ENCODE data around the gene ADAMTS13. TPM values are rescaled to one million over a fixed set of nuclear protein-coding genes. Genes with fewer than 3 reads are reported as not detected.
A peak's percentile ranks its signal among the peaks of the same experiment; 100 is the strongest.

ADAMTS13 gene
- total and polyA plus RNA-seq, 9 of the 15 experiments (the other 6 are each of a cell fraction or from before 2014, with no cell fraction given), result 0.03 to 0.20 (median 0.04) TPM; not detected in 4

DNA sequence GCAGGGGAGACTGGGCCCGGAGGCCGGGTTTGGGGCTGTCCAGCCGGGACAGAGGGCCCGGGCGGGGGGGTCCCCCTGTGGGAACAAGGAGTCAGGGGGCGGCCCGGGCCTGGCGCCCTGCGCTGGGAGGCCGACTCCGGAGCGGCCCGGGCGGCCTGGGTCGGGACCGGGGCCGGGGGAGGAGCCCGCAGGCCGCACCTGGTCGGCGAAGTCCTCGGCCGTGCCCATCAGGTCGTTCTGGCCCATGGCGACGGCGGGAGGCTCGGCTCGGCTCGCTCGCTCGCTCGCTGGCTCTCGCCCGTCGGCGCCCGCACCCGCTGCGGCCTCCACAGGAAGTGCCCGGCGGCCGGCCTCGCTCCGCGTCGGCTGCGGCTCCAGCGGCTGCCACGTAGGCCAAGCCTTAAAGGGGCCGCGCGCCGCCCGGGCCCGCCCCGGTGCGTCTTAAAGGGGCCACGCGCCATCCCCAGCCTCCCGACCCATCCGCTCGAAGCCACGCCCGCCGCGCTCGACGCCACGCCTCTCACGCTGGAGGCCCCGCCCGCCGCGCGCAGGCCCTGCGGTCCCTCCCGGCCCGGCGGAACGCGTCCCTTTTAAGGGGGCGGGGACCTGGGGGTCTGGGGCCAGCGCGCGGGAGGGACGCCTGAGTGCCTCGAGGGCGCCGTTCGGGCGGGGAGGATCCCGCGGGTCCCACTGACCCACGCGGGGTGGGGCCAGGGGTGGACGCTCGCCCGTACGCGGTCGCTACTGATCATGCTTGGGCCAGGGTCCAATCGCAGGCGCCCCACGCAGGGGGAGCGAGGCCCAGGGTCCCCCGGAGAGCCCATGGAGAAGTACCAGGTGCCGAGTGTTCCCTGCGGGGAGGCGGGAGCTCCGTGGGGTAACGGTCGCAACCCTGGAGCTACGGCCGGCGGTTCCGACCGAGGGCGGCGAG lies 46.2 kb upstream of the ADAMTS13 start, which contains the start of the genes STKLD1 and SURF4 (continued):
- no peak for TF ChIP-seq ZFP30 (CRISPR knock-in tag; IDR thresholded peaks at IDR 0.05; ENCODE audit: borderline replicate concordance)
- TF ChIP-seq NR2C1 (IDR thresholded peaks at IDR 0.05), result no peak
- no peak for TF ChIP-seq NR2C1 (tag; IDR thresholded peaks at IDR 0.05)
- no peak for TF ChIP-seq CHD1 (IDR thresholded peaks at IDR 0.05; ENCODE audit: low read length)
- TF ChIP-seq RBFOX2 (IDR thresholded peaks at IDR 0.05; ENCODE audit: low read depth, low read length), result peak; percentile 97
- TF ChIP-seq CBFB (CRISPR knock-in tag; IDR thresholded peaks at IDR 0.05), result no peak
- no peak for TF ChIP-seq KDM4B (IDR thresholded peaks at IDR 0.05; ENCODE audit: borderline replicate concordance in 2 of 2, low read depth in 1 of 2)
- no peak for TF ChIP-seq GTF2E2 (tag; IDR thresholded peaks at IDR 0.05)
- no peak for TF ChIP-seq ZNF76 (CRISPR knock-in tag; IDR thresholded peaks at IDR 0.05; ENCODE audit: borderline replicate concordance)
- no peak for TF ChIP-seq TSC22D4 (tag; IDR thresholded peaks at IDR 0.05)
- no peak for TF ChIP-seq SRSF1 (IDR thresholded peaks at IDR 0.05; ENCODE audit: low read depth, low read length)
- TF ChIP-seq, protein P1, sequence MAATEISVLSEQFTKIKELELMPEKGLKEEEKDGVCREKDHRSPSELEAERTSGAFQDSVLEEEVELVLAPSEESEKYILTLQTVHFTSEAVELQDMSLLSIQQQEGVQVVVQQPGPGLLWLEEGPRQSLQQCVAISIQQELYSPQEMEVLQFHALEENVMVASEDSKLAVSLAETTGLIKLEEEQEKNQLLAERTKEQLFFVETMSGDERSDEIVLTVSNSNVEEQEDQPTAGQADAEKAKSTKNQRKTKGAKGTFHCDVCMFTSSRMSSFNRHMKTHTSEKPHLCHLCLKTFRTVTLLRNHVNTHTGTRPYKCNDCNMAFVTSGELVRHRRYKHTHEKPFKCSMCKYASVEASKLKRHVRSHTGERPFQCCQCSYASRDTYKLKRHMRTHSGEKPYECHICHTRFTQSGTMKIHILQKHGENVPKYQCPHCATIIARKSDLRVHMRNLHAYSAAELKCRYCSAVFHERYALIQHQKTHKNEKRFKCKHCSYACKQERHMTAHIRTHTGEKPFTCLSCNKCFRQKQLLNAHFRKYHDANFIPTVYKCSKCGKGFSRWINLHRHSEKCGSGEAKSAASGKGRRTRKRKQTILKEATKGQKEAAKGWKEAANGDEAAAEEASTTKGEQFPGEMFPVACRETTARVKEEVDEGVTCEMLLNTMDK (IDR thresholded peaks at IDR 0.05; ENCODE audit: borderline replicate concordance, insufficient read depth, low read depth, low read length, poor library complexity, severe bottlenecking), result peak; percentile 35
- TF ChIP-seq PTBP1 (IDR thresholded peaks at IDR 0.05; ENCODE audit: low read depth, low read length), result no peak
- no peak for TF ChIP-seq NUFIP1 (IDR thresholded peaks at IDR 0.05; ENCODE audit: partially characterized antibody)
- TF ChIP-seq, protein P2, sequence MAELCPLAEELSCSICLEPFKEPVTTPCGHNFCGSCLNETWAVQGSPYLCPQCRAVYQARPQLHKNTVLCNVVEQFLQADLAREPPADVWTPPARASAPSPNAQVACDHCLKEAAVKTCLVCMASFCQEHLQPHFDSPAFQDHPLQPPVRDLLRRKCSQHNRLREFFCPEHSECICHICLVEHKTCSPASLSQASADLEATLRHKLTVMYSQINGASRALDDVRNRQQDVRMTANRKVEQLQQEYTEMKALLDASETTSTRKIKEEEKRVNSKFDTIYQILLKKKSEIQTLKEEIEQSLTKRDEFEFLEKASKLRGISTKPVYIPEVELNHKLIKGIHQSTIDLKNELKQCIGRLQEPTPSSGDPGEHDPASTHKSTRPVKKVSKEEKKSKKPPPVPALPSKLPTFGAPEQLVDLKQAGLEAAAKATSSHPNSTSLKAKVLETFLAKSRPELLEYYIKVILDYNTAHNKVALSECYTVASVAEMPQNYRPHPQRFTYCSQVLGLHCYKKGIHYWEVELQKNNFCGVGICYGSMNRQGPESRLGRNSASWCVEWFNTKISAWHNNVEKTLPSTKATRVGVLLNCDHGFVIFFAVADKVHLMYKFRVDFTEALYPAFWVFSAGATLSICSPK (IDR thresholded peaks at IDR 0.05; ENCODE audit: borderline replicate concordance), result no peak
- TF ChIP-seq PHF8 (IDR thresholded peaks at IDR 0.05; ENCODE audit: borderline replicate concordance, low read length), result peak; percentile 94; the same call in 1 of the 2 replicates
- no peak; the same call in 1 of the 2 replicates for TF ChIP-seq ZNF224 (CRISPR knock-in tag; IDR thresholded peaks at IDR 0.05)
- no peak; the same call in none of the 2 replicates for TF ChIP-seq RNF2 (IDR thresholded peaks at IDR 0.05)
- TF ChIP-seq EWSR1 (IDR thresholded peaks at IDR 0.05; ENCODE audit: borderline replicate concordance, low read depth, partially characterized antibody), result no peak
- no peak for TF ChIP-seq ZNF830 (CRISPR knock-in tag; IDR thresholded peaks at IDR 0.05)
- TF ChIP-seq MXD1 (CRISPR knock-in tag; IDR thresholded peaks at IDR 0.05; ENCODE audit: borderline replicate concordance, poor library complexity, severe bottlenecking), result no peak
